HL-60 (cell line): ENCODE data around the gene CDT1.

Source experiments
- DNase-seq, 2 experiments: peaks; one replicate each; pipeline ENCODE4 v3.0.0-alpha.2; 2010 to 2020; ENCODE audit warnings: low read depth in 1 of 2, low spot score in 1 of 2
- H3K27ac ChIP-seq: fragments of 250-450 bp; sonication (Bioruptor Pico); replicated peaks from 2 replicates; pipeline ENCODE4 v1.5.1; 2020; ENCODE audit warnings: mild to moderate bottlenecking, moderate library complexity
- H3K27me3 ChIP-seq: fragments of 250-450 bp; sonication (Bioruptor Pico); 2 replicates; pipeline ENCODE4 v1.5.1; 2021; ENCODE audit warnings: mild to moderate bottlenecking, moderate library complexity; ENCODE audit not compliant: insufficient read depth, poor library complexity, severe bottlenecking
- H3K4me3 ChIP-seq: replicated peaks from 2 replicates; pipeline ENCODE4 v1.5.1; 2011; ENCODE audit warnings: mild to moderate bottlenecking, control low read depth, low read length; ENCODE audit not compliant: insufficient read depth
- CTCF ChIP-seq: IDR thresholded peaks from one replicate; pipeline ENCODE4 v1.5.1; 2011; ENCODE audit warnings: low read length, control low read depth, inconsistent platforms; ENCODE audit not compliant: insufficient read depth
- GABPA ChIP-seq: IDR thresholded peaks from 2 replicates; pipeline ENCODE4 v1.6.1; 2012; ENCODE audit warnings: low read depth
- POLR2AphosphoS5 ChIP-seq: IDR thresholded peaks from 2 replicates; pipeline ENCODE4 v1.6.1; 2012; ENCODE audit warnings: low read depth
- REST ChIP-seq: IDR thresholded peaks from 2 replicates; pipeline ENCODE4 v1.6.1; 2012; ENCODE audit warnings: low read depth; ENCODE audit not compliant: insufficient replicate concordance
- SPI1 ChIP-seq: IDR thresholded peaks from 2 replicates; pipeline ENCODE4 v1.6.1; 2012; ENCODE audit warnings: low read depth, mild to moderate bottlenecking, borderline replicate concordance

CDT1 gene

GRCh38 chr16:88807142-88807625 is 3.6 kb downstream of the CDT1 start:
- Histone ChIP-seq H3K4me3 (no peak overlapping the region), H3K27me3 (no peaks in the 10 kb centered on the region), H3K27ac (no peak overlapping the region)
- TF ChIP-seq POLR2AphosphoS5 (no peak), CTCF (no peak), GABPA (no peak), REST (no peak), SPI1 (no peak)
- DNase-seq = no peak

GRCh38 chr16:88807626-88808453 is 4.3 kb downstream of the CDT1 start:
- Histone ChIP-seq H3K4me3 (no peak overlapping the region), H3K27ac (no peak overlapping the region), H3K27me3 (no peaks in the 10 kb centered on the region)
- TF ChIP-seq REST (no peak), GABPA (no peak), POLR2AphosphoS5 (no peak; the same call in 1 of the 2 replicates), CTCF (no peak), SPI1 (no peak)
- no peak for DNase-seq

- H3K27me3 ChIP-seq = no peaks in the 10 kb centered on the region
- H3K27ac ChIP-seq = peak overlapping the region; percentile 30; the same call in 1 of the 2 replicates
- H3K4me3 ChIP-seq = no peak overlapping the region
- DNase-seq = peak in 1 of 2 experiments; percentile 35
- TF ChIP-seq POLR2AphosphoS5 (peak; percentile 60), REST (no peak), CTCF (no peak), SPI1 (no peak), GABPA (no peak)
Observed at GRCh38 chr16:88809068-88809675, 5.6 kb downstream of the CDT1 start.
